SHP77 treated with DMSO at 0.1 percent for 48 hours (cell line): ENCODE data around the gene CAMKK1.

Experiments used
- DNase-seq: peaks from one replicate; lab custom pipeline; 2025; lab: John Stamatoyannopoulos, UW

Gene CAMKK1

DNA sequence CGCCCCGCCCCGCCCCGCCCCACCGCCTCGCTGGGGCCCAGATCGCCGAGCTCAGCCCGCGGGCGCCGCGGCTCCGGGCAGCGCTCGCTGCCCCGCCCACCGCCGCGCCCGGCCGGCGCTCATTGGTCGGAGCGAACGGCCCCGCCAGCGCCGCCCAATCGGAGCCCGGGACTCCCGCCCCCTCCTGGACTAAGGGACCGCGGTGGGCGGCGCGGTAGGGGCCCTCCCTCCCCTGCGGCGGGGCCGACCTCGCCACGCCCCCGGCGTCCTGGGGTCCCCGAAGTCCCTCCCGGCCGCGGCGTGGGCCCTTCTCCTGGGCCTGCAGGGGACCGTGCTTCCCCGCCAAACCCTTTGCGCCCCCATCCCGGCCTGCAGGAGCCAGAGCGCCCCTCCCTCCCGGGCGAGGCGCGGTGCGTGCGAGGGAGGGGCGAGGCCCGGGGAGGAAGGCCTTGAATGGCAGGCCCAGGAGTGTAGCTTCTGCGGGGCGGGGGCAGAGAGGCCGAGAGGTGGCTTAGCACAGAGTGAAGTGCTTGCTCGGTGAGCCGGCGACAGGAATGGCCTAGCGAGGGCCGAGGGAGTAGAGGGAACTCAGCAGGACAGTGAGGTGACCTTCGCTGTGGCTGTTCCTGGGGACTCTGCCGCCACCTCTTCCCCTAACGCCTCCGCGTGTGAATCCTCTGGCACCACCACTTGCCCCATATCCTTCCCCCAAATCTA, at the start of gene CAMKK1:
Gene CAMKK1, minus strand, starts transcription at position 51 of the 717 bp plus-strand sequence. CDS start 7,366 bp downstream, outside the sequence.
- DNase-seq, result peak; percentile 92

DNA sequence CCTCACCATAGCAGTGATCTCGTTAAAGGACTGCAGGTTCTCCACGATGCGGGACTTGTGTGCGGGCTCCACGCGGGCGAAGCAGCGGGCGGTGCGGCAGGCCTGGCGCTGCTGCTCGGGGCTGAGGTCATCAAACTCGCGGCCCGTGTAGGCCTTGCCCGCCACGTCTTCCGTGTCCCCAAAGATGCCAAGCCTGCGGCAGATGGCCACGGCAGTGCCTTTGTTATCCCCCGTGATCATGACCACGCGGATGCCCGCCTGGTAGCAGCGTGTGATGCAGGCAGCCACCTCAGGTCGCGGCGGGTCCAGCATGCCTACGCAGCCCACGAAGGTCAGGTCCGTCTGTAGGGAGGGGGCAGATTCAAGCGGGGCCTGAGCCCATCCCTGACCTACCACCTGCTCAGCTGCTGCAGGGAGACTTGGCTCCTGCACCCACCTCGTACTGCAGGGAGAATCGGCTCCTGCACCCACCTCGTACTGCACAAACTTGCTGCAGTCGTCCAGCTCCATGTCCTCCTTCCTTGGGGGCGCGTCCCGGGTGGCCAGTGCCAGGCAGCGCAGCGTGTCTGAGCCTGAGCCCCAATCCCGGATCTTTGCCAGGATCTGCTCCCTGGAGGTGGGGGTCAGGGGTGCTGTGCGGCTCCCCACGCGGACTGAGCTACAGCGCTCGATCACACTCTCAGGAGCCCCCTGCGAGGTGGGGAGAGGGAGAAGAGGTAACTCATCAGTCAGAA, 48.3 kb upstream of the CAMKK1 start:
- no peak for DNase-seq

DNA sequence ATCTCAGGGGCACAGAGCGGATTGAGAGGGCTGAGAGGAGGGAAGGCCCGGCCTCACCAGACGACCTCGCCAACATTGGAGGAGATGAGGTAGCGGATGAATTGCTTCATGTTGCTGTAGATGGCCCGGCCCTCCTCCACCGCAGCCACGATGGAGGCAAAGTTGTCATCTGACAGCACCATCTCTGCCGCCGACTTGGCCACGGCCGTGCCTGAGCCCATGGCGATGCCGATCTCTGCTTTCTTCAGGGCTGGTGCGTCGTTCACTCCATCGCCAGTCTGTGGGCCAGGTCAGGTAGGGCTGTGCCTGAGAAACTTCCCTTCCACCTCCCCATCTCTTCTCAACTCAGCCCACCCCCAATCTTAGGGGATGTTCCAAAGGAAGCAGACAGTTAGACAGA, 44.5 kb upstream of the CAMKK1 start:
- no peak for DNase-seq

DNA sequence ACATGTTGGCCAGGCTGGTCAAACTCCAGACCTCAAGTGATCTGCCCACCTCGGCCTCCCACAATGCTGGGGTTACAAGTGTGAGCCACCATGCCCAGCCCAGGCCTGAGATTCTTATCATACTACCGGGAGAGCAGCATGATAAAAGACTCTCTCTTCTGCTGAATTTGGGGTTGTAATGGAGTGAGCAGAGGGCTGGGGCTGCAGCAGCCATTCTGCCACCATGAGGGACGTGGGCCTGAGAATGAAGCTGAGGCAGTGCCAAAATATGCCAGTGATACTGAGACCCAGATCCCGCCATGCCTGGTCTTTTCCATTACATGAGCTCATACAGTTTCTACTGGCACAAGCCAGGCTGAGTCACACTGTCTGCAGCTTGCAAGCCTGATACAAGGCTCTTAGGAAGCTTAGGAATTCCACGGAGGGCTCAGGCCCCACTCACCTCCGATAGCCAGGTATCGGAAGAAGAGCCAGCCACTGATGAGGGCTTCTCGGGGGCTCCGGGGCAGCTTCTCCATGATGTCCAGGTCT, 43.0 kb upstream of the CAMKK1 start:
- no peak for DNase-seq

DNA sequence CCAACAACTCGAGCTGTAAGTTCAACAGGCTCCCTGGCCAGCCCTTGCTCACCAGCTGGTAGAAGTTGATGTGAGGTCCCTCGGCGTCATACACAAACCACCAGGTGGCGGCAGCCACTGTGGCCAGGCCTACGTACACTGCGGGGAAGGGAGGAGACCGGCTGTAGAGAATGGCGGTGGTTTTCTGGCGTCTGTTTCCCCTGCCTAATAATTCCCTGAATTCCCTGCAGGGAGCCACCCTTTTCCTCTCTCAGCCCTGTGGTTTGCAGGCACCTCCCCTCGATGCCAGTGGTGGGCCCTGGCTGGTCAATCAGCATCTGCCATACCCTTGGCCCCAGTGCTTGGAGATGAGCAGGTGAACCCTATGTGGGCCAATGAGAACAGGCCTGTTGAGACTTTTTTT, 42.3 kb upstream of the CAMKK1 start:
- peak; percentile 65 for DNase-seq

DNA sequence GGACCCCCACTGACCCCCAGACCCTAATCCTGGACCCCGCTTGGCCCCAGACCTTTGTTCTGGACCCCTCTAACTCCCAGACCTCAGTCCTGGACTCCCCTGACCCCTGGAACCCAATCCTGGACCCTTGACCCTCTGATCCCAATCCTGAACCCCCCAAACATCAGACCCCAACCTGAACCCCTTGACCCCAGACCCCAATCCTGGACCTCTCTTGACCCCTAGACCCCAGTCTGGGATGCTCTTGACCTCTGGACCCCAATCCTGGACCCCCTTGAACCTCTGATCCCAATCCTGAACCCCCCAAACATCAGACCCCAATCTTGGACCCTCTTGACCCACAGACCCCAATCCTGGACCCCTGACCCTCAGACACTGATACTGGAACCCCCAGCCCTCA, 36.9 kb upstream of the CAMKK1 start:
- DNase-seq, result no peak

DNA sequence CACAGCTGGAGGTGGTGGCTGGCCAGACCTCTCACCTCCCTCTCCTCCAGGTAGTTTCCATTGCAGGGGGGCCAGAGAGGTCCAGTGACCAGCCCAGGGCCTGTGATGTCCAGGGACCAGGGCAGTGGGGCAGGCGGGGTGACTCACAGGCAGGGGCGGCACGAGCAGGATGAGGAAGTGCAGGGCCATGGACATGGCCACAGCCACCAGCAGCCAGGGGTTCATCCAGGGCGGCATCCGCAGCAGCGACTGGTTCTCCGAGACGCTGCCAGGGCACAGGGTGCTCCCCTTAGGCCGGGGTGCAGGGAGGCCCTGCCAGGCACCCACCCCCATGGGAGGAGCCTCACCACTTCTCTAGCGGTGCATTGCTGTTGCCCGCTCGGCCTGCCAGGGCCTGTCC, 36.3 kb upstream of the CAMKK1 start:
- DNase-seq, result no peak

DNA sequence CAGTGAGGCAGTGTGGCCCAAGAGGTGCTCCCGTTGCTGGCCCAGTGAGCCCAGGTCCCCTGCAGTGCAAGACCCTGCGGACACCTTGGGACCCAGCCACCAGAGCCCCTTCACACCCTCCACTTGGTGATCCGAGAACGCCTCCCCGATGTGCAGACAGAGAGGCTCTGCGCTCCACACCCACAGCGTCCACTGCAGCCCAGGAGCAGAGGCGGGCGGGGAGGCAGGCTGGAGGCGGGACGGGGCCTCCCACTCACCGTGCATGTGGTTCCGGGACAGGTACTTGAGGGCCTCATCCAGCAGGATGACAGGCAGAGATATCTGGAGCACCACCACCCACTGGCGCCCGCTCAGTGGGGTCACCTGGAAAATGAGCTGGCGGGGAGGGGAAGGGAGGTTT, 35.6 kb upstream of the CAMKK1 start:
- no peak for DNase-seq

DNA sequence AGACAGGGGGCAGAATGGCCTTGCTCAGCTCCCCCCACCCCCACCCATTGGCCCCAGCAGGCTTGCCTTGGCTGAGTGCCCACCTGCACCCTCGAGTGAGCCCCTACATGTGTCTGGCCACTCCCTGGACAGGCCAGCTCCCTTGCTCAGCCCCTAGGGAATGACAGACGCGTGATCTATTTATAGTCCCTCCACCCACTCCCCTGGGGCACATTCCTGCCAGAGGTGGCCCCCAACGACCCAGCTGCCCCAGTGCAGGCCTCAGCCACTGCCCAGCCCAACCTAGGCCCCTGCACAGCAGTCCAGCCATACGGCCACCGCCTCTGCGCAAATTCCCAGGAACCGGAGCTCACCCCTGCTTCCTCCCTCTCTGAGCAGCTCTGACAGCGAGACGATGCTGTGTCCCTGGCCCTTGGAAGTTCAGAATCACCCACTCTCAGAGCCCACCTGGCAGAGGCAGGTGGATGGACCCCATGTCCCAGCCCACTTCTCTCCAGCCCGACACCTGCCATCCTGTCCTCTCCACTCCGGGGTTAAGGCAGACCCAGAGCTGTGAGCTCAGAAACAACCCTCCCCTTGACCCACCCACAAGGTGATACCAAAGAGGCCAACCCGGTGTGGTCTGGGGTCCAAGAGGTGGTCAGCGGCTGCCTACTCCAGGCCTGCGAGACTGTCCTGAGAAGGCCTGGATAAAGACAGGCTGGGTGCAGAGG, 34.9 kb upstream of the CAMKK1 start:
- no peak for DNase-seq

DNA sequence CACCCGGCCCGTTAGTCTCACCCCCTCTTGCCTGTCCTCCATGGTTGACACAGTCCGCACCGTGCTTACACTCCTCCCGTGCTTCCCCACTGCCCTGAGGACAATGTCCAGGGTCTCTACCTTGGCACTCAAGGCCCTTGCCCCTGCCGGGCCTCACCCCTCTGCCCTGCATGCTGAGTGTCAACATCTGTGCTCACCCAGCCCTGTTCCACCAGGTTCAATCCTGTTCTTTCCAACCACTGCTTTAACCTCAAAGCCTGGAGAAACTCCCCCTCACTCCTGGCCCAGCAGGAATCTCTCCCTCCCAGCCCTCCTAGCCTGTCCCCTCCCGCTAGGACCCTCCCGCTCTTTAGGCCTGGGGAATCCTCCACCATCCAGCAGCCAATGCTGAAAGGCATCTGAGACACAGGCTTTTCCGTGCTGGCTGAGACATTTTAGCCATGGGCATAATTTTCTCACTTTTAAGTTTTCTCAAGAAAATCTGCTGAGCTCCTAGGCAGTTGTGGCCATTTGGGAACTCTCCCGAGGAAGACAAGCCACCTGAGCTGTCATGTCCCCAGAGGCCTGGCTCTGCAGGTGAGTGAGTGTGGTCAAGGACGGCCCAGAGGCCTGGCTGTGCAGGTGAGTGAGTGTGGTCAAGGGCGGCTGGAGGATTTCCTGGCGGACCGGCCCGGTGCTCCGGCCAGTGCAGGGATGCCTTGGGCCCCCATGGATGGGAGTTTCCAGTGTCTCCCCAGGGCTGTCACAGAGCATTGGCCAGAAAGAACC, 34.2 kb upstream of the CAMKK1 start:
- DNase-seq, result no peak

DNA sequence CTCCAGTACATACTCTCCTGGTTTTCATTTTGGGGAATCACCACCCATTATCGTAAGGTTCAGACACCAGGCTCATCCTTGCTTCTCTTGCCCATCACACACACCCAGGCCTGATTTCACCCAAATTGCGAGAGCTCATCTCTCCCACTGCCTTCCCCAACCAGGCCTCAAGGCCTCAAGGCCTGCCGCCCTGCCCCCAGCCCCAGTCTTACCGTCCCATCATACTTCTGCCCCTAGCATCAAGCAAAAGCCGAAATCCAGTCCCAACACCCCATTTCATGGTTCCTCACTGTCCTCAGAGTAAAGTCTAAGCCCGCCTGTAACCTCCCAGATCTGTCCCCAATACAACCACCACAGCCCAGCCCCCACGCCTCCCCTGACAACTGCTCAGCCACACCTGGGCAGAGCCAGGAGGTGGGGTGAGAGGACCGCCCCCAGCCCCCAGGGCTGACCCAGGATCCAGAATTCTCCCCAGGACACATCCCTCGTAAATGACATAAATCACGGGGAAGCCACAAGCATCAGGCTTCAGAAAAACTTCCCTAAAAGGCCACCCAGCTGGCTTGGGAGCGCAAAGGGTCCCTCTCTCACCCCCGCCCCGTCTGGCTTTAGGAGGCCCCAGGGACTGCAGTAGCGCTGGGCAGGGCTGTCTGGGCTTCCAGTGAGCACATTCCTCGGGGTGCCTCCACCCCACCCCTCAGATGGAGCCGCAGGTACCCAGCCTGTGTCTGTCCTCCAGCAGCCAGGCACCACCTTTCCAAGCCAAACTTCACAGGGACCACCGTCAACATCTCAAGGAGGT, 33.0 kb upstream of the CAMKK1 start:
- no peak for DNase-seq

DNA sequence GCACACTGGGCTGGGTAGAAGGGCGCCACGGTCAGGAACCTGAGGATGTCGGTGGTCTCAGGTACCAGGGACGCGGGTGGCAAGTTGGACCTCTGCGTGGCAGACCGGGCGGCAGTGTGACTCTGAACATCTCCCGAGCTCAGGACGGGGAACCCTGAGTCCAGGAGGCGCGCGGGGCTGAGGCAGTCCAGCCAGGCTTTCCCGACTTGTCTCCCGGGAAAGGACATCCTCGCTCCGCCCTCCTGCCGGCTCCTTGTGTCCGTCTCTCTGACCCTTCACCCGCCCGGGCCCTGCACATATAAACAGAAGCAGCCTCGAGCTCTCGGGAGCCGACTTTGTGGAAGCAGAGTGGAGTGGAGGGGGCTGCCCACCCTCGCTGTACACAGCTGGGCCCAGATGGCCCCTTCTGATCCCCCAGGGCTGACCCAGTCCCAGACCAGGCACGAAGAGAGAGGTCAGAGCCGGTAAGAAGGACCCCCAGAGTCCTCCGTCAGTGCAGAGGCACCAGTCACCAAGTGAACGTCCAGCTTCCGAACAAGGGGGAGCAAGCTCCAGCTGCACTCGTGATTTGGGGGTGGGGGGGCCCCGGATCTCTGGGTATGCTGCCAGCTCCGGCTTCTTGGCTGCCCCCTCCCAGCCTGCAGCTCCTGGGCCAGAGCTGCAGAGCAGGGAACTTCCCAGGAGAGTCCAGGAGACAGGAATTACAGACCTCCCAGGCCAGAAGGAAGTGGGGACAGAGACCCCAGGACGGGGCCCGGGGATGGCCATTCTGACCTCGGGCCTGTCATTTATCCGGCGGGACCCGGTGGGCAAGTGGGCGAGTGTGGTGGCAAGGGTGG, 31.9 kb upstream of the CAMKK1 start:
- DNase-seq, result no peak

DNA sequence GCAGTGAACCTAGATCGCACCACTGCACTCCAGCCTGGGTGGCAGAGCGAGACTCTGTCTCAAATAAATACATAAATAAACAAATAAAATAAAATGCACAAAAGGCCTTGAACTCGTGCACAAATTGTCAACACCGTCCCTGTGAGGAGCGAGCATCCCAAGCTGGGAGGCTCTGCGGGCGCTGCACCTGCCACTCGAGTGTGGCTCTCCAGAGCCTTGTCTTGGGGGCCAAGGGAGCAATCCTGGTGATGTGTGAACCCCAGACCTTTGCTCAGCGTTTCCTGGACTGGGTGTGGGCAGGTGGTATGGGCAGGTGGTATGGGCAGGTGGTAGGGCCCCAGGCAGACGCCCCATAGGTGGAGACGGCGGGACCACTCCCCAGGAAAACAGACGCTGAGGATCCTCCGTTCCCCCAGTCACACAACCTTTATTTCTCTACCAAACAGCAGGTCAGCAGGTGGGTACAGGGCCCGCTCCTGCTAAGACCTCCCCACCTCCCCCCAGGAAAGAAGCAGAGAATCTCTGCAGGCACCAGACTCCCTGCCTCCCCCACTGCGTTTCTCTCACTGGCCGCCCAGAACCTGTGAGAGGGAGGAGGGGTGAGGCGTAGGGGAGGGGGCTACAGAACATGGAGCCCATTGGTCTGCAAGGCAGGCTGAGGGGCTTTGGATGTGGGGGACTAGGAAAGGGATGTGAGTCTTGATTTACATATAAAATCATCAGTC, 30.8 kb upstream of the CAMKK1 start:
- no peak for DNase-seq

DNA sequence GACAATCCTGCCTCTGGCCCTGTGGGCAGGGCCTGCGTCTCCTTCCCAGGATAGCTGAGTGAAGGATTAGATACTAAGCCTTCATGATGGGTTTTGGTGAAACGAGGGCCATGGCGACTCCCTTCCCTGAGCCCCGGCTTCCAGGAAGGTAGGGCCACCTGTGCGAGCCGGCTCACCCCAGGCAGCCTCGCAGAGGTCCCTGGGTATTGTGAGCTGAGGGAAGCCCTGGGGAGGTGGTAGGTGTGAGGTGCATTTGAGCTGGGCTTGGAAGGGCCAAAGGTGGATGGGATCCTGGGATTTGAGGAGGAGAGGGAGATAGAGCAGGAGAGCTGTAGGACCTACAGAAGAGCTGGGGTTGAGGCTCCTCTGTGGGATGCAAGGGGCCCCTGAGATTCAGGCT, 29.9 kb upstream of the CAMKK1 start:
- no peak for DNase-seq

DNA sequence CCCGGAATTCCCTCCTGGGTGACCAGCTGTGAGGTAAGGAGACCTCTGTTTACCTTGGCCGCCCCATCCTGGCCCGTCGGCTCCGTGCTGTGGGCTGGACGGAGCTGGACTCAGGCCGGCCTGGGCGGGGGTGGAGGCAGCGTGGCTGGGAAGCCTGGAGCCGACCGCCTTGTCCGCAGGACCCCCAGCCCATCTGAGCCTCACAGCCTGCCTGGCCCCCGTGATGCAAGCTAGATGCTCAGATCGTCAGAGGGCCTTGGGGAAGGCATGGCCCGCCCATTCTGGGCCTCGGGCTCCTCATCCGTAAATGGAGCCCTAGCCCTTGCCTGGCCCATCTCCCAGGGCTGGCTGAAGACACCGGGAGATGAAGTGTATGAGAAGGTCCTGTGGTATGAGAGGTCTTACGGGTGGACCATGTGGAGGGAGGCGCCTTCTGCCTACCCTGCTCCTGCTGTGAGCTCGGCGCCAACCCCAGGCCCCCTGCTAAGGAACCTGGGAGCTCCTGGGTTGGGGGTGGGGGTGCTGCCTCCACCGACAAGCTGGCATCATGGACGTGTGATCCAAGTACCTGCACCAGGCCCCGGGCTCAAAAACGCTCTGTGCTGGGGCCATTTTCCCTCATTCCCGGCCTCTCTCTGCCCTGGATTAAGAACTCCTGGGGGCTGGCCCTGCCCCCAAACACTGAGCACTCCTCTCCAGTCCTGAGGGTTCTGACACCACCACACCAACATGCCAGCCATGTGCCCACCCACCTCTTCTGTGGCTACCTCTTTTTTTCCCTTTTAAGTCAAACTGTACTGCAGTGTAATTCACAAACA, 28.9 kb upstream of the CAMKK1 start:
- no peak for DNase-seq

DNA sequence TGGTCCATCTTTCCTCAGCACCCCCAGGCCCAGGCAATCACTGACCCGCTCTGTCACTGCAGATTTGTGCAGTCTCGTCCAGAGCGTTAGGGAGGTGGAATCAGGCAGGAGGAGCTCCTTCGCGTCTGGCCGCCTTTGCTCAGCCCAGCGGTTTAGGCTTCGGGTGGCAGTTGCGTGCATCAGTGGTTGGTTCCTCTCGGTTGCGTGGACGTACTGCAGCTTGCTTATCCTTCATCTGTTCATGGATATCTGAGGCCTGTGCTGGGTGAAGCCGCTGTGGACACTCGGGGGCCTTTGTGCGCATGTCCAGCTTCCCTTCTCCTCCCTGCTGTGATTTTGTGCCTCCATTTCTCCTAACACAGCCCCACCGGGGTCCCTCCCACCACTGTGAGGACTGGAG, 28.2 kb upstream of the CAMKK1 start:
- DNase-seq, result peak; percentile 26

DNA sequence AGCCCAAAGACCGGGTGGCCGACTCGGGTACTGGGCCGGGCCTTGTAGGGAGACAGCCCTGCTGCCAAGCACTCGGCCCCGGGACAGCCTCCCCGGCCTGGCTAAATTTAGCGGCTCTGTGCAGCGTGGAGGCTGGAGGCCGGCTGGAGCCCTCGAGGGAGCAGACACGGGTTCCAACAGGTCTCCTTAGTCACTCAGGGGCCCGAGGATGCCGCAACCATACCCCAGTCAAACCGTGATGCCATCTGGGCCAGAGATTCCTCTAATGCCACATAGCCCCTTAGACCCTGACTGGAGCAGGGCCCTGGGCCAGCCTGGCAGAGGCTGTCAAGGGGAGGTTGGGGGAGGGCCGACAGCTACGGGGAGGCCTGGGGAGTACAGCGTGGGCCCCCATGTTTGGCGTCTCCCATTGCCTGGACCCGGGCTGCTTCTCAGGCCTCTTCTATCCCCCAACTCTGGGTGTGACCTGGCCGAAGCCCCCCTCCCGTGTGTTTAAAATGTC, 26.3 kb upstream of the CAMKK1 start:
- DNase-seq, result no peak

DNA sequence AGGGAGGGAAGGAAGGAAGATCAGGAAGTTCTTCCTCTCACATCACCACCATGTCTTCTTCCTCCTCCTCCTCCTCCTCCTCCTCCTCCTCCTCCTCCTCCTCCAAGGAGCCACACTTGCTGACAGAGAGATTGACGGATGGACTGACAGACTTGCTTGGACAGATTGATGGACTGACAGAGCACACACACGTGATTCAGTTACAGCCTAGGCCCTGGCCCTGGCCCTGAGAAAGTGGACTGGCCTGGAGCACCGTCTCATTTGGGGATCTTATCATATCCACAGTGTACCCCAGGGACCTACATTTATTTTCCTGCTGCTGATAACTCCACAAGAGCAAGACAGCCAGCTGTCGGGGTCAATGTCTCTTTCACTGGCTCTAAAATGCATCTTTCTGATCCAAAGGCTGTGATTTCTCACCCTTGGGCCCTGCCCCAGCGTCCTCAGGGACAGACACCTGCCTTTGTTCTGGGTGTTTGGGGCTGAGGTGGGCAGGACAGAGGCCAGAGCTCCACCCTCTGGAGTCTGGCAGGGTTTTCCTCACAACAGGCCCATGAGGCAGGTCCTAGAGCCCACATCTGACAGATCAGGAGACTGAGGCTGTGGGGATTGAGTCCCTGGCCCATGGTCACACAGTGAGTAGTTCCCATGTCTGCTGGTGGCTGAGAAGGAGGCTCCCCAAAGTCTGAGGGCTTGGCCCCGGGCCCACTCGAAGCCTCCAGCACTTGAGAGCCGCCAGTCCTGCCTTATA, 25.7 kb upstream of the CAMKK1 start:
- DNase-seq, result no peak
